PFSK-1 (cell line): ENCODE measurements around the gene LIPG.

Source experiments
- FOXP2 ChIP-seq: optimal IDR thresholded peaks from 2 replicates; pipeline ENCODE3; 2011; ENCODE audit warnings: borderline replicate concordance, control low read depth, inconsistent platforms; ENCODE audit not compliant: insufficient read depth; ENCODE audit errors: extremely low read length, extremely low read depth
- POLR2AphosphoS5 ChIP-seq: IDR thresholded peaks from 2 replicates; pipeline ENCODE4 v1.6.1; 2012; ENCODE audit warnings: low read depth, mild to moderate bottlenecking, control low read depth, low read length, moderate library complexity
- REST ChIP-seq, 2 experiments: IDR thresholded peaks; 2 replicates each; pipeline versions ENCODE4 v1.6.1 to v1.8.0; 2011 to 2012; ENCODE audit warnings: low read depth in 2 of 2, low read length in 2 of 2, control low read depth in 1 of 2, inconsistent platforms in 1 of 2, mild to moderate bottlenecking in 1 of 2, moderate library complexity in 1 of 2; ENCODE audit not compliant: insufficient read depth in 1 of 2
- SIN3A ChIP-seq: IDR thresholded peaks from 2 replicates; pipeline ENCODE4 v1.6.1; 2012; ENCODE audit warnings: mild to moderate bottlenecking, low read length, moderate library complexity, borderline replicate concordance; ENCODE audit not compliant: insufficient read depth
- TAF1 ChIP-seq: IDR thresholded peaks from 2 replicates; pipeline ENCODE4 v1.6.1; 2012; ENCODE audit warnings: low read length, control low read depth, borderline replicate concordance; ENCODE audit not compliant: insufficient read depth

The LIPG gene

GRCh38 chr18:49560624-49561288 lies 1.1 kb upstream of the LIPG start:
- TF ChIP-seq TAF1 = no peak
- no peak for TF ChIP-seq FOXP2
- no peak for TF ChIP-seq REST (IDR thresholded peaks at IDR 0.05; ENCODE audit: insufficient read depth in 1 of 2, low read depth in 2 of 2, low read length in 2 of 2)
- TF ChIP-seq SIN3A = 0 out of 2 replicates have a peak, but pooled peaks have one; percentile 24

- no peak; the same call in 1 of the 2 replicates for TF ChIP-seq SIN3A
- TF ChIP-seq POLR2AphosphoS5 = no peak
- peak; percentile 65 to 83; a peak in 3 of 4 replicates for TF ChIP-seq REST (IDR thresholded peaks at IDR 0.05; ENCODE audit: insufficient read depth in 1 of 2, low read depth in 2 of 2, low read length in 2 of 2)
- TF ChIP-seq FOXP2 = no peak
- no peak for TF ChIP-seq TAF1
Observed at GRCh38 chr18:49562481-49563129, 748 bp downstream of the LIPG start.

- TF ChIP-seq REST (IDR thresholded peaks at IDR 0.05; ENCODE audit: insufficient read depth in 1 of 2, low read depth in 2 of 2, low read length in 2 of 2) (no peak), SIN3A (no peak; the same call in 1 of the 2 replicates), POLR2AphosphoS5 (no peak), TAF1 (no peak), FOXP2 (no peak)
Observed at GRCh38 chr18:49563130-49563540, 1.3 kb downstream of the LIPG start.

- TF ChIP-seq POLR2AphosphoS5 = no peak
Observed at GRCh38 chr18:49563701-49564517, 2.1 kb downstream of the LIPG start.

GRCh38 chr18:49564518-49564834 lies 2.6 kb downstream of the LIPG start:
- TF ChIP-seq POLR2AphosphoS5 = no peak
- TF ChIP-seq FOXP2 = no peak
- no peak for TF ChIP-seq REST (IDR thresholded peaks at IDR 0.05; ENCODE audit: insufficient read depth in 1 of 2, low read depth in 2 of 2, low read length in 2 of 2)
- no peak for TF ChIP-seq SIN3A
- no peak for TF ChIP-seq TAF1
